Endothelial cell (in vitro differentiated cells): ENCODE data around the gene RFX8. TPM values are rescaled to one million over a fixed set of nuclear protein-coding genes. Genes with fewer than 3 reads are reported as not detected.

Experiments used
- DNase-seq: peaks from one replicate; pipeline ENCODE4 v3.0.0; 2021; ENCODE audit warnings: low spot score
- H3K27ac Mint-ChIP-seq: one replicate; pipeline ENCODE4 v1.8.0; 2021; ENCODE audit warnings: mixed read lengths, inconsistent platforms; ENCODE audit not compliant: unreplicated experiment
- H3K27me3 Mint-ChIP-seq: one replicate; pipeline ENCODE4 v1.8.0; 2021; ENCODE audit warnings: mild to moderate bottlenecking, moderate library complexity, mixed read lengths, inconsistent platforms; ENCODE audit not compliant: unreplicated experiment
- H3K36me3 Mint-ChIP-seq: one replicate; pipeline ENCODE4 v1.8.0; 2021; ENCODE audit warnings: mild to moderate bottlenecking, low read depth, mixed read lengths, inconsistent platforms; ENCODE audit not compliant: unreplicated experiment
- H3K4me1 Mint-ChIP-seq: one replicate; pipeline ENCODE4 v1.8.0; 2021; ENCODE audit warnings: mild to moderate bottlenecking, mixed read lengths, inconsistent platforms; ENCODE audit not compliant: unreplicated experiment
- H3K4me3 Mint-ChIP-seq: one replicate; pipeline ENCODE4 v1.8.0; 2021; ENCODE audit warnings: mild to moderate bottlenecking, mixed read lengths, inconsistent platforms; ENCODE audit not compliant: unreplicated experiment
- H3K9me3 Mint-ChIP-seq: one replicate; pipeline ENCODE4 v1.8.0; 2021; ENCODE audit warnings: mixed read lengths, inconsistent platforms; ENCODE audit not compliant: unreplicated experiment
- CTCF ChIP-seq: fragments of 200-600 bp; sonication (generic); IDR thresholded peaks from one replicate; pipeline ENCODE4 v1.5.0; 2021; ENCODE audit warnings: antibody characterized with exemption; ENCODE audit not compliant: unreplicated experiment
- total RNA-seq: library from RNA; stranded (reverse); fragmentation: NEBNext Ultra II Directional; extraction: Animal tissue kit (Norgen Biotek cat#: 25700); gene quantifications from one replicate; pipeline ENCODE4 v1.2.1, GENCODE V29; 2021; ENCODE audit not compliant: unreplicated experiment

The RFX8 gene
- total RNA-seq, 1 donor from 2014 or later = 5.0 TPM

GRCh38 chr2:101371636-101372035 lies 103.3 kb downstream of the RFX8 start:
- TF ChIP-seq CTCF = no peak
- DNase-seq = no peak
- H3K9me3 Mint-ChIP-seq = no peaks in the 10 kb centered on the region
- peaks cover 2% of the 10 kb centered on the region for H3K27me3 Mint-ChIP-seq
- H3K27ac Mint-ChIP-seq = no peak overlapping the region
- peaks cover 6% of the 10 kb centered on the region for H3K36me3 Mint-ChIP-seq
- peaks cover 26% of the 10 kb centered on the region for H3K4me1 Mint-ChIP-seq
- no peak overlapping the region for H3K4me3 Mint-ChIP-seq

- no peak overlapping the region for H3K27ac Mint-ChIP-seq
- peaks cover 9% of the 10 kb centered on the region for H3K4me1 Mint-ChIP-seq
- peaks cover 6% of the 10 kb centered on the region for H3K36me3 Mint-ChIP-seq
- H3K9me3 Mint-ChIP-seq = no peaks in the 10 kb centered on the region
- no peak for TF ChIP-seq CTCF
- H3K27me3 Mint-ChIP-seq = peaks cover 5% of the 10 kb centered on the region
- DNase-seq = no peak
- H3K4me3 Mint-ChIP-seq = no peak overlapping the region
Measured at GRCh38 chr2:101369100-101369499, 105.8 kb downstream of the RFX8 start.

- Mint-ChIP-seq H3K27me3 (peaks cover 11% of the 10 kb centered on the region), H3K36me3 (peaks cover 6% of the 10 kb centered on the region), H3K4me1 (peaks cover 9% of the 10 kb centered on the region), H3K9me3 (no peaks in the 10 kb centered on the region), H3K4me3 (no peak overlapping the region), H3K27ac (no peak overlapping the region)
- DNase-seq = no peak
- TF ChIP-seq CTCF = no peak
Measured at GRCh38 chr2:101368376-101368775, 106.5 kb downstream of the RFX8 start.

GRCh38 chr2:101367508-101367907 lies 107.4 kb downstream of the RFX8 start:
- Mint-ChIP-seq H3K36me3 (peaks cover 3% of the 10 kb centered on the region), H3K27ac (no peak overlapping the region), H3K4me3 (no peak overlapping the region), H3K27me3 (peaks cover 11% of the 10 kb centered on the region), H3K4me1 (peaks cover 9% of the 10 kb centered on the region), H3K9me3 (no peaks in the 10 kb centered on the region)
- no peak for DNase-seq
- no peak for TF ChIP-seq CTCF

- no peak for TF ChIP-seq CTCF
- H3K27me3 Mint-ChIP-seq = peaks cover 10% of the 10 kb centered on the region
- DNase-seq = no peak
Measured at GRCh38 chr2:101364878-101365277, 110.0 kb downstream of the RFX8 start.

More at GRCh38 chr2:101364878-101365277, 110.0 kb downstream of the RFX8 start:
- H3K9me3 Mint-ChIP-seq = no peaks in the 10 kb centered on the region
- H3K4me1 Mint-ChIP-seq = no peaks in the 10 kb centered on the region
- no peak overlapping the region for H3K27ac Mint-ChIP-seq
- H3K36me3 Mint-ChIP-seq = no peaks in the 10 kb centered on the region
- no peak overlapping the region for H3K4me3 Mint-ChIP-seq
